Stimulated activated CD8-positive, alpha-beta memory T cell treated with anti-CD3 and anti-CD28 coated beads, Interleukin-4, amount 100 ng/mL, for 48 hours (primary cell): ENCODE measurements around the gene NKAIN2.
"Not testable (repeated sequence)": the region's sequence is repeated elsewhere in the genome, so short reads cannot be mapped to it uniquely, and the experiment has no call there.

Experiments used
- DNase-seq: peaks from one replicate; pipeline ENCODE4 v3.0.0-alpha.2; 2020

NKAIN2 gene

DNA sequence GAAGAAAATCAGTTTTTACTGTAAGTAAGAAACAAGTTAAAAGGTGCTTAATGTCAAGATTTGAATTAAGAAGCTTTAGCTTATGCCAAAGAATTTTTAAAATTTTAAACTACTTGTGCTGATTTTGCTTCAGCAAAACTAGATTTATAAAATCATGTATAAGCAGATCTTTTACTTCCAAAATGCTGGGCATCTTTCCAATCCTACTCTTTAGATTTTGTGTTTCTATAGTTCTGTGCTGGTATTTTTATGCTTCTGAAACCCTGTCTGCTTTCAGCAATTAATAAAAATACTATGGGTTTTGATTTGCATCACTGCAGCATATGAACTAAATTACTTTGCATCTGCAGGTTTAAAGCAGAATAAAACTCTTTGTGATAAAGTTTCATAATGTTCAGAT, 920.0 kb downstream of the NKAIN2 start:
- no peak for DNase-seq

DNA sequence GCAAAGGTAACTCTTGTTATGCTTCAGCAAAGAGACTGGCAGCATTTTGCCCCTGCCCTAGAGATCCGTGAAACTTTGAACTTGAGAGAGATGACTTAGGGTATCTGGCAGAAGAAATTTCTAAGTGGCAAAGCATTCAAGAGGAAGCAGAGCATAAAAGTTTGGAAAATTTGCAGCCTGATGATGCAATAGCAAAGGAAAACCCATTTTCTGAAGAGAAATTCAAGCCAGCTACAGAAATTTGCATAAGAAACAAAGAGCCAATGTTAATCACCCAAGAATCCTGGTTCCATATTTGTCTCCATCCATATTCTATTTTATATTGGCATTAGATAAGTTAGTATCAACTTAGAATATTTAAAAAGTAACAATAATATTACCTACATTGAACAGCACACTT, 934.1 kb downstream of the NKAIN2 start:
- not testable (repeated sequence) for DNase-seq

DNA sequence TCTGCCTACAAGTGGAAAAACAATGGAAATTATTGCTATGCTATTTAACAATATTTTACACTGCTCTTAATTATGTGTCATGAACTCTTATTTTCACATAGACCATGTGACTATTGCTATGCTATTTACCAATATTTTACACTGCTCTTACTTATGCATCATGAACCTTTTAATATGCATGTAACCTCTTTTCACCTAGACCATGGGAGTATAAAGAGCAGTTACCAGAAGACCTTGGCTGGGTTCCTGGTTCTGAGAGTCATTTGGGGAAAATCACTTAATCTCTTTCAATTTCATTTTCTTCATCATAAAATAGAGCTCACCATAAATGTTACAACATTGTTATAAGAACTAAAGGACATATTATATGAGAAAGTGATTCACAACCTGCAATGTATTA, 934.8 kb downstream of the NKAIN2 start:
- DNase-seq = no peak

DNA sequence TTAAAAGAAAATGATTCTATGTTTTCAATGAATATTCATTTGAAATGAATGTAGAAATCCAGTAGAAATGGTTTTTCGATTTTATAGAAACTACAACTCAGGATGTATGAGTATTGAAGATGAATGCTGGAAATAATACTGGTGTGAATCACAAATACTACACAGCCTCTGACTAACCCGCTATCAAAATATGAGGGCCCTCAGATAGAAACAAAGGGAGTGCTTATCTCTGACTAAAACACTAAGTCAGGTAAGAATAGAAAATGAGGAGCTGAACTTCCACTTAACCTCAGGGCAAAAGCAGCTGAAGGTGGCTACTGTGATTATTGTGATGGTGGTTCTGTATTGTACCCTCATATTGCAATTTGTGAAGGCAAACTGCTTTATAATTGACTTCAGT, 937.7 kb downstream of the NKAIN2 start:
- DNase-seq = no peak

DNA sequence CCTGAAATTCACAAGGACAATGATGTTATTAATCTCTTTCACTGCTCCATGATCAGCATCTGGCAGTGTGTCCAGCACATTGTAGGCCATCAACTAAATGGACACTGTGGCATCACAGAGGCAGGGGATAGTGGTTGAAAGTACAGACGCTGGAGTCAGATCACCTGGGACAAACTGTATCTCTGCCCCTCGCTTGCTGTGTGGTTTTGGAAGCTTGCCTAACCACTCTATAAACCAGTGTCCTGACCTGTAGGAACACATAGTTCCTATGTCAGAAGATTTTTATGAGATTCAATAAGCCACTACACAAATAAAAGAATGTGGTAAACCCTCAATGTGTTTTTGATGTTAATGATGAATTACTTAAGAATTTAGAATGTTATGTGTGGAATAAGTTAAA, 939.3 kb downstream of the NKAIN2 start:
- DNase-seq = no peak

DNA sequence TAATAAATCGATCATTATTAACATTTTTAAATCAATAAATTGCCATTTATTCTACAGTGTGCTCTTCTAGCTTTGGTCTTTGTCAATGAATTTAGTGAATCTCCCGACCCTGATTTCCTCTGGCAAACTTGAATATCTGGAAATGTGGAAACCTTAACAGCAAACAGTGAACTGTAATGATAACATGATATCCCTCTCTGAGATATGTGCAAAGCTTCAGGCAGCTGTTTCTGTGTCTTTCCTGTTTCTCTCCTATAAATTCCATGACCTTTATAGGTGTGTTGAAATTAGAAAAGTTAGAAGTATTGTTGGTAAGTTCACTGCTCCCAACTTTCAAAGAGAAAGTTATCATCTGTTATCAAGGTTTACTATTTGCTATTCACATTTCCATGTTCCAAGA, 939.8 kb downstream of the NKAIN2 start:
- no peak for DNase-seq

DNA sequence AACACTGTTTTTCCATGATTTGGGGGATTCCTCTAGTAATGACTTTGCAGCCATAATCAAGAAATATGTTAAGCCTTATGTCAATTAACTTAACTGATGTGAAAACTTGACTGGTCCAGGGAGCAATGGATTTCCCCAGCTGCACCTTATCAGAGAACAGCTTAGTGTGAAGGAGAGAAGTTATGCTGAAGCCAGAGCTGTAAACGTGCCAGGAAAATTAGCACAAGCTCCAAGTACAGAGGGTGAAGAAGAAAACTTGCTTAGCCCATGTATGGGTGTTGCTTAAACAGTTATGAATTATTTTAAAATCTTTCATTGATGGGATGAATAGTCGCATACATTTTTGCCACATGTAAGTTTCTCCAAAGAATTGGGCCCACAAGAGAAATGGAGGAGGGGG, 943.7 kb downstream of the NKAIN2 start:
- DNase-seq = no peak

DNA sequence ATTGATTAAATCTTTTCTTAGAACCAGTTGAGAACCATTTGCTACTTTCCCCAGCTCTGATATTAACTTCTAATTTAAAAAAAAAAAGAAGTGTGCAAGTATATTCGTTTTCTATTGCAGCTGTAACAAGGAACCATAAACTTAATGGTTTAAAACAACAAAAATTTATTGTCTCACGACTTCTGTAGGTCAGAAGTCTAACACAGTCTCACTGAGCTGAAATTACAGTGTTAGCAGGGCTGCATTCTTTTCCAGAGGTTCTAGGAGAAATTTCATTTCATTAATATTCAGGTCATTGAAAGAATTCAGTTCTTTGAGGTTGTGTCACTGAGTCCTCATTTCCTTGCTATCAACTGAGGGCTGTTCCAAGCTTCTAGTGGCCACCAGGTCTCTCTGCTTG, 945.1 kb downstream of the NKAIN2 start:
- no peak for DNase-seq

DNA sequence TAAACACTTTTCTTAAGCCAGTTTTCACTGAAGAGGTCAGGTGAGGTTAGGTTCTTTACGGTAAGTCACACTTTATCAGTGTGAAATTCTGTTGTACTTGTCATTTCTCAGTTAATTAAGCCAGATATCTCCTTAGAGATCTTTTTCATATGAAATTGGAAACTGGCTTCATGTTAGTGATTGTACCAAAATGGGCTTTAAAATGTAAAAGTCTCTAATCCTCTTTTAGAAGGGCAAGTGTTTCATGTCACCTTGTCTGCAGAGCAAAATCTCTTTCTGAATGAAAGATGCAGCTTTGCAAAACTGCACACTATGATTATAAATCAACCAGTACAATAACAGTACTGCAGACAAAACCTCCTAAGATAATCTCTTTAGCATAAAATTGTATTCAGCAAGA, 949.3 kb downstream of the NKAIN2 start:
- DNase-seq = no peak

DNA sequence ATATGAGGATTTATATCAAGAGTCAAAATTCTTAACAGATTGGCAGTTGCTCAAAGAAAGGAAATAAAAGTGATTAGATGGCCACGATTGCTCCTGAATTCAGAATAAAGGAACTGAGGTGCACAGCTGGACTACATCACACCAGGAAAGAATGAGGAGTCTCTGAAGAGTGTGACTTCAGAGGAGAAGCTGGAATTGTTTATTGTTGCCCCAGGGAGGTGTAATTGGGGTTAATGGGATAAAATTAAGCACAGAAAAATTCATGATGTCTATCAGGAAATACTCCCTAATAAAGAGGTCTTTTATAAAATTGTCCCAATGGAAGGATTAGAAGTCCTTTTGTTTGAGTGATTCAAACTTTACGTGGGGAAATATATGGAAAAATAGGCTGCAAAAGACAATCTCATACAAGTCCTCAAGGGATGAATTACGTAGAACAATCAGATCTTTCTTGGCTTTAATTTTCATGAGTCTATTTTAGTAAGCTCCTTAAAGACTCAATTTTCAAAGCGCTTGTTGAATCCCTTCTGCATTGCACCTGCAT, 950.0 kb downstream of the NKAIN2 start:
- DNase-seq = no peak

DNA sequence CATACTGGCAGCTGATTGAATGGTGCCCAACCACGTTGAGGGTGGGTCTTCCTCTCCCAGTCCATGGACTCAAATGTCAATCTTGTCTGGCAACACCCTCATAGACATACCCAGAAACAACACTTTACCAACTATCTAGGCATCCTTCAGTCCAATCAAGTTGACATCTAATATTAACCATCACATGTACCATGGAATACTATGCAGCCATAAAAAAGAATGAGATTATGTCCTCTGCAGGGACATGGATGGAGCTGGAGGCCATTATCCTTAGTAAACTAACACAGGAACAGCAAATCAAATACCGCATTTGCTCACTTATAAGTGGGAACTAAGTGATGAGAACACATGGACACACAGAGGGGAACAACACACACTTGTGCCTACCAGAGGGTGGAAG, 951.7 kb downstream of the NKAIN2 start:
- no peak for DNase-seq

DNA sequence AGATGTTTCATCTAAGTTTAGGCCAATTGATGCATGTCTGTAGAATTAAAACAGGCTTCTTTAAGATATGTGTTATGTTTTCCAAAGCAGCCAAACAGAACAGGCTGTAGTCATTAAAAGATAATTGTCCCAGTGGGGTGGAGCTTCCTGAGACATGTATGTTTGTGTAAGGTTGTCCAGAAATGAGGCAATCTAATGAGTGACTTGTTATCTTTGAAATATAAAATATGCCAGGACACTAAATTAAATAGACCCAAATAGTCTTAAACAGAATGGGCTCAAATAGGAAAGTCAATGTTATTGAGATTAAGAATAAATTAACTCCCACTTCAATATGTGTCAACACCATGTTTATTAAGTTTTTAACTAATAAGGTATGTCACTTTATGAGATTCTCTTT, 953.9 kb downstream of the NKAIN2 start:
- DNase-seq = no peak

DNA sequence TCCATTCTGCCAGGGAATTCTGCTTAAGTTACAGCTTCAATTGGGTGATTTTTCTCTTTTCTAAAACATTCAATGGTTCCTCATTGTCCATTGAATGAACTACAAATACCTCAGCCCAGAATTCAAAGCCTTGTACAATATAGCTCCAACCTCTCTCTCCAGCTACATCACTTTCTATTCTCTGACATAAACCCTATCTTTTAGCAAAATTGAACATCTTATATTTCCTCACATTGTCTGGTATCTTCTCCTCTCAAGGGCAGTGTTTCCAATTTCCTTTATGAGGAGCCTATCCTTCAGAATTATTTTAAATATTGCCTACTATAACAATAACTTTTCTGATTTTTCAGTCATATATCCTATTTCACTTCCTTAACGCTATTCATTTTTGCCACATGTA, 955.0 kb downstream of the NKAIN2 start:
- no peak for DNase-seq

DNA sequence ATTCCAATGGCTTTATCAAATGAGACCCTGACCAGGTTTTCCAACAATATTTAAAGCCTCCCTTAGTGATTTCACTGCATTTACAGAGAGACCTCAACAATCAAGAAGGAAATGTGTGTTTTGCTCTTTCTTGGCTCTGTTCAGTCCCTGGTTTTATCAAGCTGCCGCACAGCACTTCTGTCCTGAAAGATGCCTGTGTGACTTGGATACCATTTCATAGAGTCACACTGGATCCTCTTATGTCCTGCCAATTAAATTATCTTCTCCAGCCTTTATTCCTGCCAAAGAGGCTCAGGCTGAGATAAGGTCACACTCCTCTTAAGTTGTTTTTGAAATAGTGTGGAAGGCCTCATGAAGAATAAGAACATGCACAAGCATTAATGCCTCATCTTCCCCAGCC, 961.6 kb downstream of the NKAIN2 start:
- no peak for DNase-seq

DNA sequence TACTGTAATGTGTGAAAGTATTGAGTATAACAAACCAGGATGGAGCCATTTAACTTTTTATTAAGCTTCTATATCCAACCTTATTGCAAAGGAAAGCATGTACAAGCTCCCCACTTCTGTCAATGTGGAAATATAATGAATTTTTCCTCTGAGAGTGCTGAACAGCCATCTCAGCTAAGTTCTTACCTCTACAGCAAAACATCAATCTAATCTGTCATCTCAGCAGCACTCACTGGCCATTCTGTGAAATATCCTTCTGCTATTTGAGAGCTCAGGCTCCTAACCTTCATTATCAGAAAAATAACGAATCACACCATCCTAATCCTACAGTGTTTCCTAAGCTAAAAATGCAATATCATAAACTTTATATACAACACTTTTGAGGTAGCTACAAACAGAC, 964.6 kb downstream of the NKAIN2 start:
- no peak for DNase-seq

DNA sequence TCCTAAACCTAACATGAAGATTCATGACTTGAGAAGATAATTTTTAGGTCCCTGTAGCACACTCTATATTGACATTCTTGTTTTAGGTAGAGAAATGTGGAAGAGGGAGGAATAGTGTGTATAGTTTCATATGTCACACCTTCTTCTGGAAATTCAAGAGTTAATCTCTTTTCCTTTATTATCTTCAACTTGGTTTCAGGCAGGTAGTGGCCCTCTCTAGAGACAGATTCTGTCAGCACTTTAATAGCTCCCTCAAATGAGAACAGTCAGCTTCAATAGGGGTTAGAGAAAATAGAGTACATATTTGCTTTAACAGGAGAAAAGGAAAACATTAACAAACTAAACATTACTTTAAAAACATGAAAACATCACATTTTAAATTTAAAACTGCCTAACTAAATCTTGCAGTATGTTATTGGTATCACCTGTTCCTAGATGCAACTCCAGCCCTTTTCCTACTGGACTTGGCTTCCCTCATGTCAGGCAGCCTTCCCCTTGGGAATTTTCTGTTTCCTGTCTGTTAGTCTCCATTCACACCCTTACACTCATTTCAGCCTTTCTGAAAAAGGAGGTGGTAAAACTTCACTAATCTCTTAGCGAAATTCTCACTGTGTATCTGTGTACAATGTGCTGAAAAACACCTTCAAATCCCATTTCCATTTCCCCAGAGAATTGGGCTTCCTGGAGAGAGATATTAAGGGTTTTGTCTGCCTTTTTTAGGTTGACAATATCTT, 966.3 kb downstream of the NKAIN2 start:
- DNase-seq = no peak

DNA sequence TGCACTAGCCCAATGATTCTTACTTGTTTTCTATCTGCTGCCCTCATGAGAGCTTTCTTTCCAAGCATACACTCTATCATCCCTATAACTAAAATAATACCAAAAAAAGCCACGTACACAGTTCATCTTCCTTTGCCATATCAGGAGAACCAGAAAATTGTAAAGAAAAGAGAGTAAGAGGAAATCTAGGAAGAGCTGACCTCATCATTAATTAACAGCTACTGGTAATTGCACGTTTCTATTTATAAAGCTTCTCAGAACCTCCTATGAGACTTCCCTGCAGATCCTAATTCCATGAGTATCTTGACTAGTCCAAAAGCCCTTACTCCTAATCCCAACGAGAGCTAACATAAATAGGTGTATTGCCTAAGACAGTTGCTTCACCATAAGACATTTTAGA, 967.1 kb downstream of the NKAIN2 start:
- no peak for DNase-seq

DNA sequence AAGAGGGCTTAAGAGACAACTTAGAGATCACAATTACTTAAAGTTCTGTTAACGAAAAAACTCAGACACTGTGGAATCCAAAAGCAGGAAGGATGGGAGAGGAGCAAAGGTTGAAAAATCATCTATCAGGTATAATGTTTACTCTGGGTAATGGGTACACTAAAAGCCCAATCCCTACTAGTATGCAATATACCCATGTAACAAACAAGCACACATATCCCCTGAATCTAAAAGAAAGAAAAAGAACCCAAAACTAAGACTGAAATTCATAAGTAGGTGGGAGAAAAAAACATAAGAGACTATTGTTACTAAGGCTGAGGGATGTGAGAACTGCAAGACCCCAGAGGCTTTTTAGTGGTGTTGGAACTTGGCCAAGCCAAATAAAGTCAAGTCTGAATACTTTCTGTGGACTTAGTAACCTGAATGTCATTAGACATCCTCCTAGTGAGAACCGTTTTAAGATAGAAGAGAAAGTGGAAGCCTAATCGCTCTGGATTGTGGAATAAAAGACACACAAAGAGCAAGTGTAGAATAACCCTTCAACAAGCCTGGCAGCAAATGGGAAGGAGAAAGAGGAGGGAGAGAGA, 969.2 kb downstream of the NKAIN2 start:
- DNase-seq = no peak

DNA sequence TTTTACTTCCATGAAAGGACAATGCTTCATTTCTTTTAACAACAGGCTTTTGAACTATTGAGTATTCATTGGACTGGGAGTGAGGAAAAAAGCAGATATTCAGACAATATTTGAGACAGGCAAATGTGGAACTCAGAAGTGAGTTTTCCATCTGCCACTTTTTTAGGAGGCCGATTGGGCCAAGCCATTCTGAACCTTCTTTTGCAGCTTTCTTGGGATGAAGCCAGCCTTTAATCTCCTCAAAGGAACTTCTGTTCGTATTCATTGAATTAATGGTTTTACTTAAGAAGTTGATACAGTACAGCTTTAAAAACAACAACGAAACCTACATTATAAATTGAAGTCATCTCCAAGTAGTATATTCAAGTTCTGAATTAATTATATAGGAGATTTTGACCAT, 971.5 kb downstream of the NKAIN2 start:
- DNase-seq = no peak

DNA sequence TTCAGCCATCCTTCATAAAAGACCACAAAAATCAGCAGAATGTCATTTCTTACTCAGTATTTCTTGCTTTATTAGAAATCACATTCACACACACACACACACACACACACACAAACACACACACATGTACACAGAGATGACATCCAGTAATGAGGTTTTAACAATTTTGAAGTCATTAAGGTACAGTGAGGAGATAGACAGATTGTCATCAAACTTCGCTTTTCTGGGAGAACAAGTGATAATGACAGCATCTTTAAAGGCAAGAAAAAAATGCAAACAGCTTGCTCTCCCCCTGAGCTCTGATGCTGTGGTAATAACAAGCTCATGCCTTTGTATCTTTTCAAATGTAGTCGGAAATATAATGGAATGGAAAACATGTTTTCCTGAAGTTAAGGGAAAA, 974.2 kb downstream of the NKAIN2 start:
- DNase-seq = no peak

DNA sequence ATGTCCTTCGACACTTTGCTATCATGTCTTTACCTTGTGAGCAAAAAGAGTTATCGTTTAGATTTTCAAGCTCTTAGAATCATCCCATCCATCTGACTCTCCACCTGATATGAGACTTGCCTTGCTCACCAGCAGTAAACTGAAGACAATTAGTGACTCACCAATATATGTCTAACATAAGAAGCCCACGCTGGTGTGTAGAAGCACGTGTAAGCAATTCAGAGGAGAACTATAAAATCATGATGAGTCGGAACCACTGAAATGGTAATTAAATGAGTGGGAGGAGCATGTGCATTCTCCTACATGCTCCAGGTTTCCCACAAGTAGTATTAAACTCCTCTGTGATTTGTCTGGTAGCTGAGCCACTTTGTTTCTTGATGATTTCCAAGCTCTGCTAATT, 977.0 kb downstream of the NKAIN2 start:
- no peak for DNase-seq

DNA sequence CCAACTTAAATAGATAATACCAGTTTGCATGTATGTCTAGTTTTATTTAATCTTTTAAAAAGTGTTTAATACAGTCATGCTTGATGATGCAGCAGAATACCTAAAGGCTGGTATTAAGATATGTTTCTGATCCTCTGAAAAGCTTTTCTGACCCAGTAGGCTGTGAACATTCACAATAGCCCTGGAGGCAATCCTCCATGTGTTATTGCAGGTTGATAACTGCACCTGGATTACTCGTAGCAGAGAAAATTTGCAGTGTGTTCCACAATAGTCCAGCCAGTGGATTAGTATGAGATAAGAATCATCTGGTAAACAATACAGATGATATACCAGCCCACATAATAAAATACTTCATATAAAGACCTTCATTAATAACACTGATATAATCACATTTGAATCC, 979.7 kb downstream of the NKAIN2 start:
- DNase-seq = no peak

DNA sequence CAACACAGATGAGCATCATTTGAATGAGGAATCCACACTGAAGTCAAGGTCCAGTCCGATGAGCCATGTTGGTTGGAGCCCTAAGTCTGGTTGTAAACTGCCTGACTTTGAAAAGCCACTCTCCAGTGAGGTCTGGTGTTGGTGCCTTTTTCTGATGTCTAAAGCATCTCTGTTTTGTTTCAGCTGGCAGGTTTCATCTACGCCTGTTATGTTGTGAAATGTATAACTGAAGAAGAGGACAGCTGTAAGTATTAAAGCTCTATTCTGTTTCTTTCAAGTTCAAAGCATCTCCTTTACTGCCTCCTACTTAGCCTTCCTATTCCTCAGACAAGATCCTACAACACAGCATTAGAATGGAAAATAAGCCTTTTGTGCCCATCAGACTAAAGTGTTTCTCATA, 987.5 kb downstream of the NKAIN2 start:
- DNase-seq = no peak

DNA sequence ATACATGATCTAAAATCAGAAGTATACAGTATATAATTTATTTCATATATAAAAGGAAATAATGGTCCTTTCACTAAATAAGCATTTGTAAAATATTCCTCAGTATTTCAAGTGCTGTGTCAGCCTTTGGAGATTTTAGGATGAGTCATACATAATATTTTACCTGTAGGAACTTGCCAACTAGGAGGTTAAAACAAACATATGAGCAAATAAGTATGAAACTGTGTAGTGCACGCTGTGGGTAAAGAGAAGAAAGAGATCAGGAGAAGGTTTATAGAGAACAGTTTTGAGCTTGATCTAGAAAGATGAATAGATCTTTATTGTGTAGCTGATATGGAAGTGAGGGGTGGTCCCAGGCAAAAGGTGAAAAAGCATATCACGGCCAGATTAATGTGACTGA, 988.7 kb downstream of the NKAIN2 start:
- no peak for DNase-seq

DNA sequence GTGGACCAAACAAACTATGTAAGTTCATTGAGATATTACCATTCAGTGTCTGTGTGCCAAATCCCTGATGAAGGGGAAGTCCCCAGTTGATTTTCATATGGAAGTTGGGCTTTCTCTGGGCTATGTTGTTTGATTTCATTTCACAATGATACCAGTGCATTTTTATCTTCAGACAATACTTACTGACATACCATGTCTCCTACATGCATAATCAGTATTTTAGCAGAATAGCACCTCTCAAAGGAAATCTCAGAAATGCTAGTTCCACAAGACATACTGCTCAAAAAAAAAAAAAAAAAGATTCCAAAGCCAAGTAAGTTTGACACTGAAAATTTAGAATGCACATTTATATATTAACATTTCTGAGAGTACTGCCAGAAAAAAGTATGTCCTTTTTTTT, 989.7 kb downstream of the NKAIN2 start:
- DNase-seq = no peak
